Measurements from ENCODE around the gene KLF7. TPM values are rescaled to one million over a fixed set of nuclear protein-coding genes. Genes with fewer than 3 reads are reported as not detected.

The KLF7 gene
- total RNA-seq, 1 experiment from 2014 or later, result 32.2 TPM

DNA sequence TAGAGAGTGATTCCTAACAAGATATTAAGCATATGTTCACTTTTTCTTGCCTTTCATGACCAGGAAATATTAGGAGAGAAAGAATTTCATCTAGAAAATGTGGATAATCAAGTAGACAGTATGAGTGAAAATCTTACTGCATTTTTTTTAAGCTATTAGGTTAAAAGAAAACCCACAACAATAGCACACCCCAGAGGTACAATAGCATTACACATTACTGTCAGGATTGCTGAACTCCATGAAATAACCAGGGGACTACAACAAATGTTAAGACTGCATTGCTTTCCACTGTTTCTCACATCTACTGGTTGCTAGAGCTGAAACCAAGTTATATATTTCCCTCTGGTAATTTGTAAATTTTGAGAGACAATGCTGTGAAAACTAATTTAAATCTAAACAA, 33.7 kb downstream of the KLF7 start:
- H3K27ac ChIP-seq (ENCODE audit: insufficient read length, low read depth, low read length), result no peak overlapping the region
- H3T11ph ChIP-seq (ENCODE audit: low read length), result no peak overlapping the region
- peaks cover 38 to 55% of the 10 kb centered on the region in 2 experiments for H3K4me1 Mint-ChIP-seq
- H3K36me3 Mint-ChIP-seq (ENCODE audit: insufficient read depth in 1 of 3, low read depth in 3 of 3), result peaks cover 20 to 36% (median 36%) of the 10 kb centered on the region in 3 experiments
- H3K56ac ChIP-seq (ENCODE audit: insufficient read length, low read depth, low read length), result no peak overlapping the region
- H3K27me3 Mint-ChIP-seq (ENCODE audit: low read depth), result no peaks in the 10 kb centered on the region
- no peak overlapping the region for H3K9ac ChIP-seq (ENCODE audit: extremely low read depth, insufficient read length, low read length)
- peaks cover 3 to 7% of the 10 kb centered on the region in 2 experiments; a peak in 4 of 5 replicates for H3K9me3 Mint-ChIP-seq
- H2BK12ac ChIP-seq (ENCODE audit: insufficient read length, low read depth, low read length), result no peak overlapping the region
- H3K4ac ChIP-seq (ENCODE audit: low read depth, low read length), result no peak overlapping the region
- H2AK5ac ChIP-seq (ENCODE audit: insufficient read length, low read length), result no peak overlapping the region
- no peak overlapping the region for H3K18ac ChIP-seq (ENCODE audit: insufficient read length, low read depth, low read length)
- H2BK15ac ChIP-seq (ENCODE audit: low read depth, low read length), result no peak overlapping the region
- H3K14ac ChIP-seq (ENCODE audit: insufficient read depth, low read length), result no peak overlapping the region
- no peak overlapping the region for H4K91ac ChIP-seq (ENCODE audit: insufficient read length, low read depth, low read length)
- no peak overlapping the region for H3K27ac Mint-ChIP-seq
- no peak overlapping the region for H4K5ac ChIP-seq (ENCODE audit: insufficient read length, low read depth, low read length)
- H3K23me2 ChIP-seq (ENCODE audit: insufficient read length, low read depth, low read length, poor library complexity, severe bottlenecking), result no peaks in the 10 kb centered on the region
- peaks cover 6% of the 10 kb centered on the region; the same call in 1 of the 2 replicates for H3K4me1 ChIP-seq (ENCODE audit: insufficient read depth, low read length)
- H4K20me1 ChIP-seq (ENCODE audit: control insufficient read depth, insufficient read depth, insufficient read length), result no peaks in the 10 kb centered on the region
- no peaks in the 10 kb centered on the region for H3K27me3 ChIP-seq (ENCODE audit: insufficient read depth, low read length)
- no peak overlapping the region for H2BK5ac ChIP-seq (ENCODE audit: insufficient read length, low read length)
- H3K23ac ChIP-seq (ENCODE audit: insufficient read length, low read depth, low read length), result no peak overlapping the region
- TF ChIP-seq, protein P1, sequence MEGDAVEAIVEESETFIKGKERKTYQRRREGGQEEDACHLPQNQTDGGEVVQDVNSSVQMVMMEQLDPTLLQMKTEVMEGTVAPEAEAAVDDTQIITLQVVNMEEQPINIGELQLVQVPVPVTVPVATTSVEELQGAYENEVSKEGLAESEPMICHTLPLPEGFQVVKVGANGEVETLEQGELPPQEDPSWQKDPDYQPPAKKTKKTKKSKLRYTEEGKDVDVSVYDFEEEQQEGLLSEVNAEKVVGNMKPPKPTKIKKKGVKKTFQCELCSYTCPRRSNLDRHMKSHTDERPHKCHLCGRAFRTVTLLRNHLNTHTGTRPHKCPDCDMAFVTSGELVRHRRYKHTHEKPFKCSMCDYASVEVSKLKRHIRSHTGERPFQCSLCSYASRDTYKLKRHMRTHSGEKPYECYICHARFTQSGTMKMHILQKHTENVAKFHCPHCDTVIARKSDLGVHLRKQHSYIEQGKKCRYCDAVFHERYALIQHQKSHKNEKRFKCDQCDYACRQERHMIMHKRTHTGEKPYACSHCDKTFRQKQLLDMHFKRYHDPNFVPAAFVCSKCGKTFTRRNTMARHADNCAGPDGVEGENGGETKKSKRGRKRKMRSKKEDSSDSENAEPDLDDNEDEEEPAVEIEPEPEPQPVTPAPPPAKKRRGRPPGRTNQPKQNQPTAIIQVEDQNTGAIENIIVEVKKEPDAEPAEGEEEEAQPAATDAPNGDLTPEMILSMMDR (conservative IDR thresholded peaks at IDR 0.05), result no peak
- H2BK120ac ChIP-seq (ENCODE audit: low read depth, low read length, poor library complexity, severe bottlenecking), result no peak overlapping the region
- H2BK20ac ChIP-seq (ENCODE audit: low read depth, low read length, poor library complexity, severe bottlenecking), result no peak overlapping the region
- no peak overlapping the region for H2AFZ ChIP-seq (ENCODE audit: low read length)
- H3K9me3 ChIP-seq (ENCODE audit: control insufficient read depth, low read depth, low read length), result no peaks in the 10 kb centered on the region
- H3K79me2 ChIP-seq (ENCODE audit: insufficient read depth, low read length), result peaks cover 6% of the 10 kb centered on the region; the same call in 1 of the 2 replicates
- DNase-seq, result no peak
- H3K4me2 ChIP-seq (ENCODE audit: insufficient read depth, insufficient read length, low read length), result no peak overlapping the region
- H4K8ac ChIP-seq (replicated peaks; ENCODE audit: insufficient read length, low read depth, low read length), result no peak overlapping the region
- no peaks in the 10 kb centered on the region for H3K79me1 ChIP-seq (ENCODE audit: insufficient read depth, low read depth, low read length, poor library complexity, severe bottlenecking)
- no peak overlapping the region for H3K4me3 Mint-ChIP-seq
